Right lobe of liver (tissue), 4 donors: ENCODE results near the gene PSEN2.

Source experiments
- CTCF ChIP-seq, 4 donors: fragments of 200-600 bp in 3 of 4; fragments of 450-650 bp in 1 of 4; IDR thresholded peaks; one replicate each; pipeline versions ENCODE4 v1.5.1 to v1.8.0; 2016 to 2022; ENCODE audit warnings: antibody characterized with exemption in 4 of 4, mild to moderate bottlenecking in 2 of 4
- POLR2A ChIP-seq: fragments of 450-650 bp; IDR thresholded peaks from one replicate; pipeline ENCODE4 v1.6.1; 2017; ENCODE audit warnings: antibody characterized with exemption, mild to moderate bottlenecking
- donor health status: DM: no; HTN: no; CAD: no.
- donor health status: DM: no; HTN: no; CAD: no.
- donor health status: DM: no; HTN: yes; CAD: no.

GRCh38 chr1:226937940-226938725, 67.7 kb downstream of the PSEN2 start:
- no peak for TF ChIP-seq CTCF (IDR thresholded peaks at IDR 0.05)
- peak; percentile 16 for TF ChIP-seq POLR2A
